Heart right ventricle (tissue), 16 donors: Measurements from ENCODE around the gene TRIM72. TPM values are rescaled to one million over a fixed set of nuclear protein-coding genes. Genes with fewer than 3 reads are reported as not detected.

ENCODE experiments used
- ATAC-seq, 8 donors: fragments of 200-7000 bp; cut with Tn5 transposase; one replicate each; pipeline ENCODE4 v1.9.1; 2020; ENCODE audit warnings: mild to moderate bottlenecking in 8 of 8, moderate library complexity in 8 of 8, moderate number of reproducible peaks in 1 of 8
- DNase-seq, 2 donors: peaks; one replicate each; pipeline ENCODE4 v3.0.0-alpha.2; 2020
- H3K27ac ChIP-seq, 10 donors: fragments of 200-600 bp; sonication (generic) in 2 of 10; one replicate each; pipeline versions ENCODE4 v1.5.0 to v1.8.0; 2020 to 2022; ENCODE audit warnings: mild to moderate bottlenecking in 3 of 10
- H3K27me3 ChIP-seq, 7 donors: fragments of 200-600 bp; one replicate each; pipeline ENCODE4 v1.8.0; 2021 to 2022; ENCODE audit warnings: mild to moderate bottlenecking in 2 of 7
- H3K36me3 ChIP-seq, 9 donors: fragments of 200-600 bp; sonication (generic) in 1 of 9; one replicate each; pipeline versions ENCODE4 v1.5.0 to v1.8.0; 2020 to 2022; ENCODE audit warnings: mild to moderate bottlenecking in 2 of 9
- H3K4me1 ChIP-seq, 9 donors: fragments of 200-600 bp; sonication (generic) in 1 of 9; one replicate each; pipeline versions ENCODE4 v1.5.0 to v1.8.0; 2020 to 2022; ENCODE audit warnings: mild to moderate bottlenecking in 4 of 9
- H3K4me3 ChIP-seq, 10 donors: fragments of 200-600 bp; sonication (generic) in 2 of 10; one replicate each; pipeline versions ENCODE4 v1.5.0 to v1.8.0; 2020 to 2022; ENCODE audit warnings: mild to moderate bottlenecking in 7 of 10, moderate library complexity in 2 of 10
- H3K9me3 ChIP-seq, 11 donors: fragments of 200-600 bp in 10 of 11; sonication (generic) in 2 of 11; one replicate each; pipeline versions ENCODE4 v1.5.0 to v1.8.0; 2013 to 2022; ENCODE audit warnings: mild to moderate bottlenecking in 2 of 11, control low read depth in 1 of 11, moderate library complexity in 1 of 11
- CTCF ChIP-seq, 9 donors: fragments of 200-600 bp; sonication (generic) in 2 of 9; IDR thresholded peaks; one replicate each; pipeline versions ENCODE4 v1.5.0 to v1.8.0; 2021 to 2022; ENCODE audit warnings: antibody characterized with exemption in 9 of 9, mild to moderate bottlenecking in 5 of 9, moderate library complexity in 1 of 9
- WGBS, 2 donors: extraction: QIAGEN DNeasy Blood & Tissue Kit; methylation state at CpG; one replicate each; pipeline ENCODE4 v1.1.7; 2013; ENCODE audit warnings: inconsistent platforms in 1 of 2; 5-methylcytosine and 5-hydroxymethylcytosine counted together
- intact Hi-C, 10 donors: fragments of 100-400 bp; cut with DNase I; formaldehyde crosslinking; loops; one replicate each; pipeline versions ENCODE4 v1.11.1 to v1.14.2; 2022
- polyA plus RNA-seq, 2 donors: library from polyadenylated mRNA; stranded (reverse); fragments of 200-250 nt; gene quantifications; one replicate each; pipeline ENCODE4 v1.2.3, GENCODE V29; 2013
- total RNA-seq, 10 donors: library from RNA; stranded (reverse); fragmentation: NEBNext Ultra II Directional in 3 of 10; extraction: Animal tissue kit (Norgen Biotek cat#: 25700) in 3 of 10; gene quantifications; one replicate each; pipeline versions ENCODE4 v1.2.1 to v1.2.4, GENCODE V29; 2021 to 2023
- donor health status: Arrhythmogenic right ventricular cardiomyopathy.
- donor health status: ischemic (EF 13 %, LVEDD 7.1; RV severe dilation, severe dysfunction).
- donor health status: healthy with polysubstance abuse.
- donor health status: DM: no; HTN: yes; CAD: no.
- donor health status: DM: no; HTN: no; CAD: no.
- donor health status: ischemic (EF 25% LVEDD 6.9; RV normal size, moderate dysfunction).
- donor health status: ischemic (EF 25% LVEDD 5.7; RV mildly dilated, moderate dysfunction).
- donor health status: healthy.
- donor health status: DM: yes; HTN: yes; CAD: no.
- donor health status: Ischemic cardiomyopathy.
- donor health status: ischemic (EF 35%, LVEDD 5.7; RV mildly dilated, moderate dysfunction).
- donor health status: nonischemic (EF 11% LVEDD 7.7; RV severe dilation, severe dysfunction).
- donor health status: DM: yes; HTN: yes; CAD: no.
- donor health status: PGD.
- donor health status: ischemic (EF 29% LVEDD 5.4; RV normal size, mild dysfunction).
- donor health status: nonischemic (EF 23%, LVEDD 6.1; RV moderate dilation, normal function).

The TRIM72 gene
- total and polyA plus RNA-seq, 12 donors: 0.51 to 4.8 (median 1.1) TPM

GRCh38 chr16:31214708-31215286 lies 878 bp downstream of the TRIM72 start:
- peak overlapping the region; percentile 32 to 62 (median 52) for H3K4me3 ChIP-seq
- H3K27me3 ChIP-seq: peaks cover 0 to 60% (median 41%) of the 10 kb centered on the region in 7 donors
- no peak for TF ChIP-seq CTCF (IDR thresholded peaks at IDR 0.05)
- ATAC-seq (peak; percentile 5 to 45 (median 30)), DNase-seq (no peak)
- peaks cover 9 to 34% (median 27%) of the 10 kb centered on the region in 9 donors for H3K4me1 ChIP-seq
- H3K27ac ChIP-seq: peak overlapping the region in 2 of 10 donors; percentile 21 to 22
- intact Hi-C loops: no loop called here
- H3K9me3 ChIP-seq: no peaks in the 10 kb centered on the region
- H3K36me3 ChIP-seq: no peaks in the 10 kb centered on the region
- 8% methylated on average over 53 to 58 of the region's 58 CpGs for WGBS, 2 donors

- Histone ChIP-seq H3K27me3 (peaks cover 0 to 62% (median 45%) of the 10 kb centered on the region in 7 donors), H3K4me3 (peak overlapping the region; percentile 32 to 62 (median 52)), H3K36me3 (no peaks in the 10 kb centered on the region), H3K9me3 (no peaks in the 10 kb centered on the region), H3K4me1 (peaks cover 9 to 34% (median 27%) of the 10 kb centered on the region in 9 donors), H3K27ac (peak overlapping the region in 1 of 10 donors; percentile 5)
- 1% methylated on average over 59 to 63 of the region's 63 CpGs for WGBS, 2 donors
- TF ChIP-seq CTCF (IDR thresholded peaks at IDR 0.05): no peak
- intact Hi-C loops: no loop called here
- ATAC-seq (peak; percentile 82 to 92 (median 88)), DNase-seq (peak; percentile 49 to 62)
These were observed 1.6 kb downstream of the TRIM72 start for GRCh38 chr16:31215287-31216162.

GRCh38 chr16:31216422-31217135 lies 2.7 kb downstream of the TRIM72 start, which contains the start of gene PYDC1:
TSS of gene PYDC1 (minus strand) at chr16:31217135. CDS start at chr16:31217028, 107 bp downstream.
- WGBS, 2 donors: 6% methylated on average over 51 to 52 of the region's 52 CpGs
- intact Hi-C loops: no loop called here
- Histone ChIP-seq H3K4me3 (peak within 1 kb of the TSS in 9 of 10 donors; percentile 40 to 62 (median 53)), H3K36me3 (no peaks in the 10 kb centered on the region), H3K27me3 (peaks cover 0 to 68% (median 45%) of the 10 kb centered on the region in 7 donors), H3K27ac (no peak within 1 kb of the TSS), H3K9me3 (no peaks in the 10 kb centered on the region), H3K4me1 (peaks cover 9 to 34% (median 27%) of the 10 kb centered on the region in 9 donors)
- ATAC-seq (peak in 2 of 8 donors; percentile 14 to 19), DNase-seq (peak in 1 of 2 donors; percentile 20)
- TF ChIP-seq CTCF (IDR thresholded peaks at IDR 0.05): no peak

- peaks cover 0 to 68% (median 45%) of the 10 kb centered on the region in 7 donors for H3K27me3 ChIP-seq
- no peaks in the 10 kb centered on the region for H3K9me3 ChIP-seq
- ATAC-seq (no peak), DNase-seq (no peak)
- TF ChIP-seq CTCF (IDR thresholded peaks at IDR 0.05): no peak
- peak overlapping the region in 6 of 10 donors; percentile 40 to 62 (median 52) for H3K4me3 ChIP-seq
- WGBS, 2 donors: 23 to 25% methylated on average over 4 of the region's 4 CpGs
- no peak overlapping the region for H3K27ac ChIP-seq
- peaks cover 9 to 34% (median 27%) of the 10 kb centered on the region in 9 donors for H3K4me1 ChIP-seq
- intact Hi-C loops: no loop called here
- H3K36me3 ChIP-seq: no peaks in the 10 kb centered on the region
These were observed 3.2 kb downstream of the TRIM72 start for GRCh38 chr16:31217136-31217530.
